ENCODE measurements around the gene MRPS27. TPM values are rescaled to one million over a fixed set of nuclear protein-coding genes. Genes with fewer than 3 reads are reported as not detected.

The MRPS27 gene
- total RNA-seq, 1 donor from 2014 or later: 46.7 TPM

DNA sequence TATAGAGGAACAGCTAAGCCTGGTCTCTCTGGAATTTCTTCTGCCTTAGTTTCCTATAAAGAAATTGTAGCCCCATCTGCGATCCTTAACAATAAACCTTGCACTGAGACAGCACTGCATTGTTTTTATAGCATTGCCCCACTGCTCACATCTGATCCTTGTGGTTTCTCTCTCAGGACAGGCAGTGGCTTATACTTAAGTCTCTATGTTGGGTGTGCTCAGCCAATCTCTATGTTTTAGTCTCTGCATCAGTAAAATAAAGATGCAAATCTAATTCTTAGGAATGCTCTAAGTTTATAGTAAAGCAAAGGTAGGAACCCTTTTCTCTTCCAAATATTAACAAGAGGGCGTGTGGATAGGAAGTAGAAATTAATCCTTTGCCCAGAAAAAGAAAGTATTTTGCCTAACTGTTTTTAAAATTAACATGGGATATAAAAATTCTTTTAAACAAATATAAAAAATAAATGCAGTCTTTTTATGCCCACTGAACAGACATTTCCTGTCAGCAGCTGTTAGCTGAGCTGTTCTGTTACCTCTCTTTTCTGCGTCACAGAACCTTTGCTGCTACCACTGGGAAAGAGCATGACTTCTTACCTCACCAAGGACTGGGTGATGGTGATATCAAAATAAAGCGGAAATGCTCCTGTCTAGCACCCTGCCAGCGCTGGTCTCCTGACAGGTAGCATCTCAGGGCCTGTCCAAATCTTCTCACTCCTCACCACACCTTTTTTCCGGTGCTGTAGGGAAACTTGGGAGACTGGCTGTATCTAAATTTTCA, 29.5 kb downstream of the MRPS27 start:
- no peak for DNase-seq

DNA sequence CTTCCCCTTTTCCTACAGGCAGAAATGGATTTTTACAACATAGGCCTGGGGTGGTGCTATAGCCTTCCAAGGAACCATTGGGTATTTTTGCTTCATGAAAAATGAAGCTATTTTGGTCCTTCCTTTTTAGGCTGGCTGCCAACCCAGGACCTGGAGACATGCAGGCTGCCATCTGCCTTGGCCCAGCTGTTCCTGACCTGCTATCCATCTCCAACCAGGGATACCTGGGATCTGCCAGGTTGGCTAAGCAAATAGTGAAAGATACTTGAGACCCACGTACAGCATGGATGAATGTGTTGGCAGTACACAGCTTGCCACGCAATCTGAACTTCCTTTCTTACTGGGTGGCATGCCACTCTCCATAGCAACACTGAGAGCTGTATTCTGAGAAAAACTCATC, 31.1 kb downstream of the MRPS27 start:
- DNase-seq: no peak

DNA sequence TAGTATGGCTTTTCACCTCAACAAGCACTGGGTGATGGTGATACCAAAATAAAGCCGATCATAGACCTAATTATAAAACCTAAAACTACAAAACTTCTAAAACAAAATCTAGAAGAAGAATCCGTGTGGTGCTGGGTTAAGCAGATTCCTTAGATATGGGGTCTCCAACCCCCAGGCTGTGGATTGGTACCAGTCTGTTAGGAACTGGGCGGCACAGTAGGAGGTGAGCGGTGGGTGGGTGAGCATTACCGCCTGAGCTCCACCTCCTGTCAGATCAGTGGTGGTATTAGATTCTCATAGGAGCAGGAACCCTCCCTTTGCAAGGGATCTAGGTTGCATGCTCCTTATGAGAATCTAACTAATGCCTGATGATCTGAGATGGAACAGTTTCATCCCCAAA, 33.2 kb downstream of the MRPS27 start:
- DNase-seq: no peak

- DNase-seq: no peak
Observed at GRCh38 chr5:72285424-72285821, 34.6 kb downstream of the MRPS27 start.

DNA sequence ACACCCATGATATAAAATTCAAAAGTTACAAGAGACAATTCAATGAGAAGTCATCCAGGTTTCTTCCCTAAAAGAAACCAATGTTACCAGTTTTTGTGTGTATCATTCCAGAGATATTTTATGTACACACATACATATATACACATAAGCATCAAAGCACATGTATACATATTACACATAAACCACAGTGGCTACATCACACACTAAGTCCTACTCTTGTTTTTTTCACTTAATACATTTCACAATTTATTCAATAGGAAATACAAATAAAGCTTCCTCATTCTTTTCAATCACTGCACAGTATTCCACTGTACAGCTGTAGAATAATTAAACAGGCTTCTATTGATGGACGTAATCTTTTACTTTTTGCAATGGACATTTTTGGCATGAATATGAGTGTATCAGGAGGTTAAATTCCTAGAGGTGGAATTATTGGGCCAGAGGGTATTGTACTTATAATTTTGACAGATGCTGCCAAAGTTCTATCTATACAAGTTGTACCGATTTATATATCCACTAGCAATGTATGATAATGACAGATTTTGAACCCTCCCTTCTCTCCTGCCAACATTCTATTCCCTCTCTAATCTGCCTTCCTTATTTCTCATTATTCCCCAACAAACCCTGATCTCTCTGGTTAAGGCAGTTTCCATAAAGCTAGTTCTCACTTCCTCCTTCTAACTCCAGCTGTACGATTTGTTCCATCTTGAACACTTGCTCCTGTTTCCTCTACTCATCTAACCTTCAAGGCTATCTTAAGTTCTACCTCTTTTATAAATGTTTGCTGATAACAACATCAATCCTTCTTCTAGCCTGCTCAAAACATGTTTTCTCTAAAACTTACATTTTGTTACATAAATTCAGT, 35.2 kb downstream of the MRPS27 start:
- no peak for DNase-seq

DNA sequence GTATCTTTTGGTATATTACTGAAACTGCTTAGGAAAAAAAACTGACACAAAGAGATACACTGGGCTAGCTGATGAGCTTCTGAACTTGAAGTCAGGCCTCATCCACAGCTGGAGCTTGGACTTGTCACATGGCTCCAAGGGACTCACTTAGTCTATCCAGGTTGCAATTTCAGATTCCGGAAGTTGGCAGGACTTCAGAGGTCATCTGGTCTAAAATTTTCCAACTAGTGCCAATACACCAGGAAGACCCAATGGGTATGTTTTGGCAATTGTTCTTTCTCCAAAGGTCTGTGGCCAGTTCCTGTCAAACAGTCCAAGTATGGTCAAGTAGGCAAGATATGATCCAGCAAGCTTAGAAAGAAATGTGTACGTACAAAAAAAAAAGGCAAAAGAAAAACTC, 36.7 kb downstream of the MRPS27 start:
- DNase-seq: no peak

DNA sequence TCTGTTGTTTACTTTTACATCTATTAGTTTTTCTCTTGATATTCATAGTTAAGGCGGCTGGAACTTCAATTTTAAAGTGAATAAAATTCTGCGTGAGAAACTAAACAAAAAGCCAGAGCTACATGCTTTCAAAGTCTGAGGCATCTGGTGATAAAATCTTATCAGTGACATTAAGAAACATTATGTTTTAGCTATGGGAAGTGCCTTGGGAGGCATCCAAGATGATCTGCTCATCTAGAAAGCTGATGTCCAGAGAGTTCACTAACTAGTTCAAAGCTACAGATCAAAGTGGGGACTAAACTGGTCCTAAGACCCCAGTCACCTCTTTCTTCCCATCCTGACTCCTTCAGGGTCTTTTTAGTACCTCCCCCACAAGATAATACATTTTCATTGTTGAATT, 37.2 kb downstream of the MRPS27 start:
- peak; percentile 29 for DNase-seq

- peak; percentile 85 for DNase-seq
Observed at GRCh38 chr5:72281764-72282499, 38.1 kb downstream of the MRPS27 start.

- no peak for DNase-seq
Observed at GRCh38 chr5:72281430-72281763, 38.6 kb downstream of the MRPS27 start.

GRCh38 chr5:72280581-72281069, 39.4 kb downstream of the MRPS27 start:
- DNase-seq: peak; percentile 43

- DNase-seq: no peak
Observed at GRCh38 chr5:72276219-72276752, 43.8 kb downstream of the MRPS27 start.

DNA sequence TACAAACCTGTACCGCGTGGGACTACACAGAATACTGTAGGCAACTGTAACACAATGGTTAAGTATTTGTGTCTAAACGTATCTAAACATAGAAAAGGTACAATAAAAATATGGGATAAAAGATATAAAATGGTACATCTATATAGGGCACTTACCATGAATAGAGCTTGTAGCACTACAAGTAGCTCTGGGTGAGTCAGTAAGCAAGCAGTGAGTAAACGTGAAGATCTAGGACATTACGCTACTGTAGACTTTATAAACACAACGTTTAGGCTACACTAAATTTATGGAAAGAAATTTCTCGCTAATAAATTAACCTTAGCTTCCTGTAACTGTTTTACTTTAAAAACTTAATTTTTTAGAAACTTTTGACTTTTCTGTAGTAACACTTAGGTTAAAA, 46.5 kb downstream of the MRPS27 start:
- DNase-seq: no peak

DNA sequence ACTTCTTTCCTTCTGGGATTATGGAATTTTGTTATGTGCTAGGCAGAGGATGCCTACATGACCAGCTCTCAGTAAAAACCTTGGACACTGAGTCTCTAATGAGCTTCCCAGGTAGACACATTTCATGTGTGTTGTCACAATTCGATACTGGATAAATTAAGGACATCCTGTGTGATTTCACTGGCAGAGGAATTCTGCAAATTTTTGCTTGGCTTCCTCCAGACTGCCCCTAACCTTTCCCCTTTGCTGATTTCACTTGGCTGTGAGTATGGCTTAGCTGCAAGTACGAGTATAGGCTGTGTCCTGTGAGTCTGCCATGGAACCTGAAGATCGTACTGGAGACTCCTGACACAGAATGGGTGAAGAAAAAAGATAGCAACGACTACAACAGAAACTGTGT, 47.6 kb downstream of the MRPS27 start:
- peak; percentile 5 for DNase-seq

- peak; percentile 20 for DNase-seq
Observed at GRCh38 chr5:72271702-72272101, 48.3 kb downstream of the MRPS27 start.

- DNase-seq: no peak
Observed at GRCh38 chr5:72270037-72270436, 50.0 kb downstream of the MRPS27 start.

GRCh38 chr5:72269411-72269780, 50.6 kb downstream of the MRPS27 start:
- DNase-seq: no peak

- no peak for DNase-seq
Observed at GRCh38 chr5:72268753-72269410, 51.2 kb downstream of the MRPS27 start.

- no peak for DNase-seq
Observed at GRCh38 chr5:72268260-72268659, 51.8 kb downstream of the MRPS27 start.

GRCh38 chr5:72267685-72268084, 52.4 kb downstream of the MRPS27 start:
- no peak for DNase-seq

DNA sequence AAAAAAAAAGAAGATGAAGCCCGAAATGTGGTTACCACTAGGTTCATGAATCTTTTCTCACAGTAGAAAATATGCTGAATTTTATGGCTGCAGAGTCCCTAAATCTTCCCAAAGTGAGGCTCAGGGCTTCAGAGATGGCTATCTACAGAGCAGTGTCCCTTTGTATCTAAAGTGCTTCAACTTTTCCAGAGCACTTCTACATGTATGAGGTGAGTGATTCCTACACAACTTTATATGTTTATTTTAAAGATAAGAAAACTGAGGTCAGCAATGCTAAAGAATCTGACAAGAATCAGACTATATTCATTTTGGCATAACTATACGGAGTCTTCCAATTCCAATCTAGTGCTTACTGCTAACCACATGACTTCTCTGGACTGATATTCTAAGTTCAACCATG, 53.2 kb downstream of the MRPS27 start:
- DNase-seq: no peak

GRCh38 chr5:72265032-72265877, 54.8 kb downstream of the MRPS27 start:
- no peak for DNase-seq

All from skin of body (tissue), 2 donors.